HEK293 (cell line): Measurements from ENCODE around the gene GBX2.

ENCODE experiments used
- CTCF ChIA-PET: fragments of 350-600 bp; formaldehyde crosslinking; extraction: SDS; loops from one replicate; lab custom pipeline; 2021; ENCODE audit warnings: antibody characterized with exemption; lab: Yijun Ruan, JAX
- POLR2A ChIA-PET: fragments of 300-600 bp; formaldehyde crosslinking; extraction: SDS; loops from one replicate; lab custom pipeline; 2020; ENCODE audit warnings: antibody characterized with exemption, inconsistent platforms; lab: Yijun Ruan, JAX
- H3K27ac ChIP-seq: fragments of 200-500 bp; sonication (Bioruptor generic); 2 replicates; pipeline ENCODE4 v1.5.1; 2014; ENCODE audit warnings: low read depth, low read length, control low read depth, inconsistent platforms; ENCODE audit errors: extremely low read depth
- H3K36me3 ChIP-seq, 2 experiments: fragments of 200-500 bp in 1 of 2; sonication (Bioruptor generic) in 1 of 2; 1 replicate in 1 of 2; 2 replicates in 1 of 2; pipeline ENCODE4 v1.5.1; 2014 to 2017; ENCODE audit warnings: inconsistent platforms in 2 of 2, low read length in 2 of 2; ENCODE audit not compliant: control insufficient read depth in 2 of 2, insufficient read depth in 1 of 2
- H3K4me1 ChIP-seq: fragments of 200-500 bp; sonication (Bioruptor generic); 2 replicates; pipeline ENCODE4 v1.5.1; 2014; ENCODE audit warnings: mild to moderate bottlenecking, low read length, inconsistent platforms; ENCODE audit not compliant: control insufficient read depth, insufficient read depth
- H3K4me3 ChIP-seq: 2 replicates; pipeline ENCODE4 v1.5.1; 2011; ENCODE audit warnings: low read depth, mild to moderate bottlenecking, control low read depth, low read length, moderate library complexity
- H3K9me3 ChIP-seq: fragments of 200-500 bp; sonication (Bioruptor generic); 2 replicates; pipeline ENCODE4 v1.5.1; 2014; ENCODE audit warnings: low read depth, low read length, inconsistent platforms; ENCODE audit not compliant: control insufficient read depth, insufficient read depth
- INSM2 ChIP-seq: fragments of 450-650 bp; formaldehyde crosslinking; IDR thresholded peaks from 2 replicates; pipeline ENCODE4 v1.5.1; 2016; ENCODE audit warnings: missing biosample characterization, missing genetic modification characterization
- KLF1 ChIP-seq: fragments of 450-650 bp; formaldehyde crosslinking; IDR thresholded peaks from 2 replicates; pipeline ENCODE4 v1.5.1; 2016; ENCODE audit warnings: missing biosample characterization, missing genetic modification characterization
- KLF8 ChIP-seq: fragments of 450-650 bp; formaldehyde crosslinking; IDR thresholded peaks from 2 replicates; pipeline ENCODE4 v1.5.1; 2016; ENCODE audit warnings: missing biosample characterization, missing genetic modification characterization
- OSR2 ChIP-seq: fragments of 450-650 bp; formaldehyde crosslinking; IDR thresholded peaks from 2 replicates; pipeline ENCODE4 v1.5.1; 2016; ENCODE audit warnings: missing biosample characterization, missing genetic modification characterization
- PBX3 ChIP-seq: sonication (generic); formaldehyde crosslinking; IDR thresholded peaks from 2 replicates; pipeline ENCODE4 v1.8.1; 2022; ENCODE audit warnings: mild to moderate bottlenecking, moderate library complexity, missing genetic modification reagents
- ZFP37 ChIP-seq: fragments of 450-650 bp; formaldehyde crosslinking; IDR thresholded peaks from 2 replicates; pipeline ENCODE4 v1.5.1; 2016; ENCODE audit warnings: missing biosample characterization, missing genetic modification characterization
- ZFP41 ChIP-seq: fragments of 450-650 bp; formaldehyde crosslinking; IDR thresholded peaks from 2 replicates; pipeline ENCODE4 v1.5.1; 2016; ENCODE audit warnings: missing biosample characterization, missing genetic modification characterization, borderline replicate concordance
- ZFP69B ChIP-seq: fragments of 450-650 bp; formaldehyde crosslinking; IDR thresholded peaks from 2 replicates; pipeline ENCODE4 v1.5.1; 2016; ENCODE audit warnings: missing biosample characterization, missing genetic modification characterization
- ZNF132 ChIP-seq: fragments of 450-650 bp; formaldehyde crosslinking; IDR thresholded peaks from 2 replicates; pipeline ENCODE4 v1.5.1; 2017; ENCODE audit warnings: missing biosample characterization, missing genetic modification characterization, borderline replicate concordance
- ZNF280D ChIP-seq: fragments of 450-650 bp; formaldehyde crosslinking; IDR thresholded peaks from 2 replicates; pipeline ENCODE4 v1.5.1; 2016; ENCODE audit warnings: missing biosample characterization, missing genetic modification characterization
- ZNF324 ChIP-seq: fragments of 450-650 bp; formaldehyde crosslinking; IDR thresholded peaks from 2 replicates; pipeline ENCODE4 v1.5.1; 2016; ENCODE audit warnings: missing biosample characterization, missing genetic modification characterization
- ZNF518A ChIP-seq: fragments of 450-650 bp; formaldehyde crosslinking; conservative IDR thresholded peaks from 2 replicates; pipeline ENCODE4 v1.5.1; 2016; ENCODE audit warnings: low read depth, missing biosample characterization, missing genetic modification characterization
- ZNF571 ChIP-seq: fragments of 450-650 bp; formaldehyde crosslinking; IDR thresholded peaks from 2 replicates; pipeline ENCODE4 v1.5.0; 2017; ENCODE audit warnings: missing biosample characterization, missing genetic modification characterization
- ZNF580 ChIP-seq: fragments of 450-650 bp; formaldehyde crosslinking; IDR thresholded peaks from 2 replicates; pipeline ENCODE4 v1.5.1; 2016; ENCODE audit warnings: missing biosample characterization, missing genetic modification characterization
- ZNF621 ChIP-seq: fragments of 450-650 bp; formaldehyde crosslinking; IDR thresholded peaks from 2 replicates; pipeline ENCODE4 v1.5.1; 2017; ENCODE audit warnings: missing biosample characterization, missing genetic modification characterization
- ZNF624 ChIP-seq: fragments of 450-650 bp; formaldehyde crosslinking; IDR thresholded peaks from 2 replicates; pipeline ENCODE4 v1.5.1; 2017; ENCODE audit warnings: missing biosample characterization, missing genetic modification characterization
- ZNF707 ChIP-seq: fragments of 450-650 bp; formaldehyde crosslinking; IDR thresholded peaks from 2 replicates; pipeline ENCODE4 v1.5.1; 2016; ENCODE audit warnings: missing biosample characterization, missing genetic modification characterization
- ZSCAN16 ChIP-seq: fragments of 450-650 bp; formaldehyde crosslinking; IDR thresholded peaks from 2 replicates; pipeline ENCODE4 v1.5.1; 2016; ENCODE audit warnings: missing biosample characterization, missing genetic modification characterization

The GBX2 gene

GRCh38 chr2:236173036-236173728 lies 5.0 kb upstream of the GBX2 start:
- POLR2A ChIA-PET: no interaction called here
- CTCF ChIA-PET: interaction anchor here (0.5 kb wide), 1 partner anchor 12 kb away, joined by 3 read pairs; no protein-coding TSS in a partner anchor
- peaks cover 3% of the 10 kb centered on the region for H3K4me1 ChIP-seq
- H3K9me3 ChIP-seq: no peaks in the 10 kb centered on the region
- H3K36me3 ChIP-seq: peaks cover 0 to 11% of the 10 kb centered on the region in 2 experiments; a peak in 1 of 3 replicates
- TF ChIP-seq ZNF280D (tag by site-specific recombination) (no peak), ZNF571 (tag by site-specific recombination) (no peak)
- H3K27ac ChIP-seq: no peak overlapping the region
- no peak overlapping the region for H3K4me3 ChIP-seq

- H3K27ac ChIP-seq: no peak overlapping the region
- no peaks in the 10 kb centered on the region for H3K9me3 ChIP-seq
- POLR2A ChIA-PET: no interaction called here
- CTCF ChIA-PET: interaction anchor here (0.7 to 2.2 kb wide), 3 partner anchors 8 to 407 kb away, joined by 3 to 13 read pairs (median 8); no protein-coding TSS in a partner anchor
- H3K36me3 ChIP-seq: peaks cover 0 to 11% of the 10 kb centered on the region in 2 experiments; a peak in 1 of 3 replicates
- TF ChIP-seq ZNF132 (tag by site-specific recombination) (no peak), ZSCAN16 (tag by site-specific recombination) (no peak), ZFP41 (tag by site-specific recombination) (no peak), INSM2 (tag by site-specific recombination) (no peak), ZNF580 (tag by site-specific recombination) (no peak), PBX3 (CRISPR knock-in tag) (no peak), ZFP37 (tag by site-specific recombination) (no peak), ZNF707 (tag by site-specific recombination) (no peak), KLF8 (tag by site-specific recombination) (no peak), ZNF624 (tag by site-specific recombination) (no peak), ZNF324 (no peak), ZFP69B (tag by site-specific recombination) (no peak), ZNF621 (tag by site-specific recombination) (no peak), OSR2 (tag by site-specific recombination) (no peak), KLF1 (tag by site-specific recombination) (no peak), ZNF518A (tag by site-specific recombination) (no peak), ZNF571 (tag by site-specific recombination) (no peak)
- TF ChIP-seq, all 188 proteins: peak for 0
- Histone ChIP-seq H3K4me3 (no peak overlapping the region), H3K4me1 (peaks cover 3% of the 10 kb centered on the region)
Observed at GRCh38 chr2:236172255-236173035, 4.3 kb upstream of the GBX2 start.
